GM21723 (cell line): ENCODE measurements around the gene AMIGO1.

ENCODE experiments used
- ATAC-seq: cut with Tn5 transposase; IDR thresholded peaks from one replicate; pipeline ENCODE4 v1.9.1; 2021; ENCODE audit warnings: mild to moderate bottlenecking, moderate library complexity; ENCODE audit not compliant: unreplicated experiment

The AMIGO1 gene

GRCh38 chr1:109503935-109504334, 5.6 kb downstream of the AMIGO1 start:
- ATAC-seq = no peak

- ATAC-seq = no peak
These were observed 7.1 kb downstream of the AMIGO1 start for GRCh38 chr1:109502364-109502851.

- no peak for ATAC-seq
These were observed 7.7 kb downstream of the AMIGO1 start for GRCh38 chr1:109501644-109502363.

DNA sequence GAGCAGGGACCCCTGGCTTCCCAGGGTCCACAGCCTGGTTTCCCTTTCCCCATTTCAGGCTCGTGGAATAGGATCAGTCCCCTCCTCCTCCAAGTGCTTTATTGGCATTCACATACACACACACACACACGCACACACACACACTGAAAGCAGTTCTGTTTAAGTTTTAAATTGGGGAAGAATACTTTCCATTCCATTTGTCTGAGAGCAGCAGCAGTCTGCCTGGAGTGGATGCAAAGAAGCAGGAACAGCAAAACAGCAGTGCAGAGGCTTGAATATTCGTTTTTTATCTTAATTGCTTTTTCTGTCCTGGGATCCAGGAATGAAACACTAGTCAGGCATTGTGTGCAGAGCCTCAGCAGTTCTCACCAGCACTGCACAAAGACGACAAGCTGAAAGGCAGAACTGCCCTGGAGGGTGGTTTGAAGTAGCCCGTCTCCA, 8.6 kb downstream of the AMIGO1 start:
- ATAC-seq = no peak

DNA sequence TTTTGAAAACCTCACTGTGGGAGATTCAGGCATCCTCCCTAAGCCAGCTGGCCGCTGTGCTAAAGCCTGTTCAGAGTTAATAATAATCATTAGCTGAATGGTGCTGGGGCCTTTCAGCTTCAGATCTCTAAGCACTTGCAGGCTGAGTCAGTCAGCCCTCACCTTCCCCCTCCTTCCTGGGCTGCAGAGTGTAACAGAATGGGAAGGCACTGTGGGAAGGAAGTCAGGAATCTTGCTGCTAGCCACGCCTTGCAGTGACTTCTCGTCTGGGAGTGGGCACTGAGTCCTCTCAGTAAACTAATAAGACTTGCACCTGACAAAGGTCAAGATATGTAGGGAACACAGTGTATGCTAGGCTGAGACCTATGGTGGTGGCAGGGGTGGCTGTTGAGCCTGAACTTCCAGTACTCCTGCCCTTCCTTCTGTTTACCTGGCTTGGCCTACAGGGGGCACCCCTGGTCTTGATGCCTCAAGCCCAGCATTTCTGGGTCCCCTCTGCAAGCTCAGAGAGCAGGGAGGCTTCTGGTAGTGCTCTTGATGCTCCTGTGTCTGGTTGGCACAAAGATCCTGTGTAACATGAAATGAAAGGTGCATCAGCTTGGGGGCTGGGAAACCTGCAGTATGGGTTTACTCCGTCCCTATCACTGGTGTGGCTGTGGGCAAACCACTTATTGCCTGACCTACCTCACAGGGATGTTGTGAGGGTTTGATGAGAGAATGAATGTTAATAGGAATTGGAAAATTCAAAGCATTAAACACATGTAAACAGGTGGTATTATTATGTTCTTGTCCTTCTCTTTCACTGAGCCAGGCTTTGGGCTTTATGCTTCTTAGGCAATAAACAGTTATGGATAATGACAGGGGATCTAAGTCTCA, 9.6 kb downstream of the AMIGO1 start:
- ATAC-seq = no peak

- ATAC-seq = no peak
These were observed 10.4 kb downstream of the AMIGO1 start for GRCh38 chr1:109499081-109499480.

DNA sequence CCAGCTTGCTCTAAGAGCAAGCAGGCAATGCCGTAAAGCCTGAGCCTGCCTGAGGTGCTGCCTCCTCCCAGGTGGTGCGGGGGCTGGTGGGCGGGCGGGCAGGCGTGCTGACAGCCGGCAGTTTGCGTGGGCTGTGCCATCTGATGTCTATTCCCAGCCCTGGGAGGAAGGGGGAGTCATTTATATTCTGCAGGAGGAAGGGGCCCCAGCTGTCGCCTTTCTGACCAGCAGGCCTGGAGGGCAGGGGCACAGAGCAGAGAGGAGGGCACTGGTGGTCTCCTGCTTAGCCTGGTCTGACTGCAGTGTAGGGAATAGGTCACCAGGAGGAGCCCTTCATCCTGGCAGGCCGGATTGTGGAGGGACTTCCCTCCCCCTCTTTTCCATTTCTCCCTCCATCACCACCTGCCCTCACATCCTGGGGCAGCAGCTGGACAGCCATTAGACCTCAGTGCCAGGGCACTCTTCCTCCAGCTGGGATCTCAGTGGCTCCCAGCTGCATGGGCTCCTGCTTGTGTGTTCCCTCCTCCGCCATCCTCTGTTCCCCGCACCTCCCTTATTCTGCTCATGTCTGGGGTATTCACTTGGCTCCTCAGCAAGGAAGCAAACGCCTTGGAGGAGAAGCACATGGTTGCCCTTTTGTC, 11.2 kb downstream of the AMIGO1 start:
- ATAC-seq = no peak

GRCh38 chr1:109497449-109498160, 11.9 kb downstream of the AMIGO1 start:
- ATAC-seq = no peak

DNA sequence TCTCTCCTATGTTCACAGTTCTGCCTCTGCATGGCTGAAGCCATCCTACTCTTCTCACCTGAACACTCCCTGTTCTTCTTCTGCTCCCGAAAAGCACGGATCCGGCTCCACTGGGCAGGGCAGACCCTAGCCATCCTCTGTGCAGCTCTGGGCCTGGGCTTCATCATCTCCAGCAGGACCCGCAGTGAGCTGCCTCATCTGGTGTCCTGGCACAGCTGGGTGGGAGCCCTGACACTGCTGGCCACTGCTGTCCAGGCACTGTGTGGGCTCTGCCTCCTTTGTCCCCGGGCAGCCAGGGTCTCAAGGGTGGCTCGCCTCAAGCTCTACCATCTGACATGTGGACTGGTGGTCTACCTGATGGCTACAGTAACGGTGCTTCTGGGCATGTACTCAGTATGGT, 13.8 kb downstream of the AMIGO1 start:
- ATAC-seq = no peak

DNA sequence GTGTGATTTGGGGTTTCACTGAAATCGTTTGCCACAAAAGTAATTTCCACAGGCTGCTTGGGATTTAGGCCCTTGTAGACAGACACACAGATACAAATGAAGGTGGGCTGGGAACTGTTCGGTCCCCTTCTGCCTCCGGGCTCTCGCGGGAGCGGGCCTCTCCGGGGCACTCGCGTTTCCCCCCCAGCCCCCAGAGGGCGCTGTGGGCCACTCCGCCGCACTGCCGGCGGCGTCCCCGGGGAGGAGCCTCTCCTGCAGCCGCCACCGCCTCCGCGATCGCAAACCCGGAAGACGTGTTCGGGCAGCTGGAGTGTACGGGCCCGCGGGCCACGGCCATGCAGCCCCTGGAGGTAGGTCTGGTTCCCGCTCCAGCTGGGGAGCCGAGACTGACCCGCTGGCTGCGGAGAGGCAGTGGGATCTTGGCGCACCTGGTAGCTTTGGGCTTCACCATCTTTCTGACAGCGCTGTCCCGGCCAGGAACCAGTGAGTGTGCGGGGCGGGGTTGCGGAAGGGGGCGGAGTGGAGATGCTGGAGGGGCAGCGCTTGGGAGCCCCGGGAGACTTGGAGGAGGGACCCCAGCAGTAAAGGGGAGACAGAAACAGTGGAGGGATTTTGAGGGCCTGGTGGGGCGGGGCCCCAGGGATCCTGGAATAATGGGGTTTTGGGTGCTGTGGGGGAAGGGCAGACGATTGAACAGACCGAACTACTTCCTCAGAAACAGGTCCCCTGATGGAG, 15.6 kb downstream of the AMIGO1 start, which contains the start of gene CYB561D1:
TSS of gene CYB561D1 (plus strand) at position 290 of the 735 bp plus-strand sequence. CDS start at position 336, 46 bp downstream.
- peak; percentile 89 for ATAC-seq

DNA sequence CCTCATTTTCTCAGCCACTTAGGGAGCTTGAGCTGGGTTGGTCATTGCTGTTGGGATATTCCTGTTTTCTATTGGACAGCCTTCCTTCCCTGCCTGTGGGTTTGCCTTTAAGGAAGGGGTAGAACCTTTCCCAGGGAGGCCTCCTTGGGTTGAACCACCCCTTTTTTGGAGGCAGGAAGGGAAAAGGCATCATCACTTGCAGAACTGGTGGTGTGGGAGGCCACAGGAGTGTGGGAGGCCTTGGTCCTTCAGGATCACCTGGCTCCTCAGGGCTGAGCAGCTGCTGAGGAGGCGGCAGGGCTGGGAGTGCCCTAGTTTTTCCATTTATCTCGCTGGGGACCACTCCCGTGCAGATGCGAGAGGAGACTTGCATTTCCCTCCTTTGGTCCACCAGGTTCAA, 16.3 kb downstream of the AMIGO1 start:
- no peak for ATAC-seq

DNA sequence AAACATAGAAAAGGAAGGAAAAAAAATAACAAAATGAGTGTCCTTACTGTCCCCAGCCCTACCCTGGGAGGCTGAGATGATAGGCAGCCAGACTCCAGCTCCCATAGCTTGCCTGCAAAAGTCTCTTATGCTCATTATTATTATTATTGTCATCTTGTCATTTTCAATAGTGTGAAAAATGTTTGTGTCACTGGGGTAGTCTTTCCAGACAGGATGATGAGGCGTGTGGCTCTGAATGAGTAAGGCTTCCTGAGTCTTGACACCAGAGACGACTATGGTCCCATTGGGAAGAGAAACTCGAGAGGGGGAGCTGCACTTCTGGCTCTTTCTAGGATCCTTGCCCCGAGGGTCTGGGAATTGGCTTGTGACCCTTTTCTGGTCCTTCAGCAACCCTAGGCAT, 16.7 kb downstream of the AMIGO1 start:
- ATAC-seq = no peak

GRCh38 chr1:109491372-109491771, 18.2 kb downstream of the AMIGO1 start:
- no peak for ATAC-seq

- ATAC-seq = no peak
These were observed 18.6 kb downstream of the AMIGO1 start for GRCh38 chr1:109490934-109491302.

- ATAC-seq = no peak
These were observed 19.2 kb downstream of the AMIGO1 start for GRCh38 chr1:109490029-109490933.

GRCh38 chr1:109488696-109489095, 20.8 kb downstream of the AMIGO1 start:
- ATAC-seq = no peak

DNA sequence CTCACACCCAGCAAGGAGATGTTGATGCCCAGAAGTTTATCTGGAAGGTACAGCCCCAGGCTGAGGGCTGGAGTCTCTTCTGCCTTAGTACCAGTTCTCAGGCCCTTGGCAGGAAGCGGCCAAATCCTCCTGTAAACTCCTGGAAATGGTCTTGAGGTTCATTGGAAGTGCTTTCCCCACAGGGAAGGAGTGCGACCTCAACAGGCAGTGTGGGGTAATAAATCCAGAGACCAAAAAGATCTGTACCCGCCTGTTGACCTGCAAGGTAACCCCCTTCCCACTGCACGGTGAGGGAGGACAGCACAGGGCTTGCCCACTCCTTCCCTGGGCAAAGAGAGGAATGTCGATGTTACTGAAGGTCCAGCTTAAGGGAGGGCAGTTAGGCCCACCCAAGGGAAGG, 21.3 kb downstream of the AMIGO1 start:
- no peak for ATAC-seq

DNA sequence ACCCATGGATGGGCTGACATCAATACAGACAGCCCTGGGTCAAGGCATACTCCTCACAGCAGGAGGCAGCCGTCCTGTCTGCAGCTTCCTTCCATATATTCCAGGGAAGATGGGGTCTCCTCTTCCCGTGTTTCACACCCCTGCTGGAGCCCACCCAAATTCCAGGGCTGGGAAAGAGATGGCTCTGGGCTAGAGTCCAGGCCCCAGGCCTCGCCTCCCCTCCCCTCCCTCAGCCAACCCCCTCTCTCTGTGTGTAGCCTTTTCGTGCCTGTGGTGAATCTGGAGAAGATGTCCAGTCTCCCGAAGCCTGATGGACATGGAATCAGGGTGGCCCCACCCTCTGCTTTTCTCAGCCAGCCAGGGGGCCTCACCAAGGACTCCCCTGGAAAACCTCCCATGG, 22.3 kb downstream of the AMIGO1 start:
- ATAC-seq = no peak

- no peak for ATAC-seq
These were observed 24.5 kb downstream of the AMIGO1 start for GRCh38 chr1:109485001-109485400.
